ENCODE results near the gene ZFP3.

GRCh38 chr17:5115673-5116651 lies 37.7 kb downstream of the ZFP3 start, which contains the start of gene USP6:
- TF ChIP-seq, protein P1, sequence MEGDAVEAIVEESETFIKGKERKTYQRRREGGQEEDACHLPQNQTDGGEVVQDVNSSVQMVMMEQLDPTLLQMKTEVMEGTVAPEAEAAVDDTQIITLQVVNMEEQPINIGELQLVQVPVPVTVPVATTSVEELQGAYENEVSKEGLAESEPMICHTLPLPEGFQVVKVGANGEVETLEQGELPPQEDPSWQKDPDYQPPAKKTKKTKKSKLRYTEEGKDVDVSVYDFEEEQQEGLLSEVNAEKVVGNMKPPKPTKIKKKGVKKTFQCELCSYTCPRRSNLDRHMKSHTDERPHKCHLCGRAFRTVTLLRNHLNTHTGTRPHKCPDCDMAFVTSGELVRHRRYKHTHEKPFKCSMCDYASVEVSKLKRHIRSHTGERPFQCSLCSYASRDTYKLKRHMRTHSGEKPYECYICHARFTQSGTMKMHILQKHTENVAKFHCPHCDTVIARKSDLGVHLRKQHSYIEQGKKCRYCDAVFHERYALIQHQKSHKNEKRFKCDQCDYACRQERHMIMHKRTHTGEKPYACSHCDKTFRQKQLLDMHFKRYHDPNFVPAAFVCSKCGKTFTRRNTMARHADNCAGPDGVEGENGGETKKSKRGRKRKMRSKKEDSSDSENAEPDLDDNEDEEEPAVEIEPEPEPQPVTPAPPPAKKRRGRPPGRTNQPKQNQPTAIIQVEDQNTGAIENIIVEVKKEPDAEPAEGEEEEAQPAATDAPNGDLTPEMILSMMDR (IDR thresholded peaks at IDR 0.05; ENCODE audit: borderline replicate concordance, extremely low read depth, low read length, poor library complexity, severe bottlenecking), result no peak
- TF ChIP-seq EZH2 (IDR thresholded peaks at IDR 0.05; ENCODE audit: borderline replicate concordance, low read depth, low read length, severe bottlenecking), result no peak

Measured in DND-41 (cell line).